A549 (cell line): ENCODE results near the gene GRK3. TPM values are rescaled to one million over a fixed set of nuclear protein-coding genes. Genes with fewer than 3 reads are reported as not detected.
A peak's percentile ranks its signal among the peaks of the same experiment; 100 is the strongest.
"Not testable (repeated sequence)": the region's sequence is repeated elsewhere in the genome, so short reads cannot be mapped to it uniquely, and the experiment has no call there.

Experiments used
- ATAC-seq, 2 experiments: fragments of 200-7000 bp in 1 of 2; fragments of >200 bp in 1 of 2; cut with Nextera tagmentation in 1 of 2; cut with Tn5 transposase in 1 of 2; 3 replicates each; pipeline versions ENCODE4 v1.8.0 to v1.9.1; 2018 to 2020; ENCODE audit warnings: mild to moderate bottlenecking in 1 of 2, moderate library complexity in 1 of 2
- CTCF ChIA-PET: fragments of 300-600 bp; sonication (Branson Sonifier 250); formaldehyde crosslinking; extraction: SDS; loops from one replicate; lab custom pipeline; 2021; ENCODE audit warnings: antibody characterized with exemption, inconsistent platforms; lab: Yijun Ruan, JAX
- POLR2A ChIA-PET: fragments of 350-600 bp; formaldehyde crosslinking; extraction: SDS; loops from one replicate; lab custom pipeline; 2021; ENCODE audit warnings: antibody characterized with exemption, inconsistent platforms; lab: Yijun Ruan, JAX
- DNase-seq, 2 experiments: peaks; one replicate each; pipeline versions ENCODE4 v3.0.0 to v3.0.0-alpha.2; 2011 to 2016; ENCODE audit warnings: low read depth in 1 of 2, low spot score in 1 of 2
- FAIRE-seq: peaks from 2 replicates; lab custom pipeline; 2011; peaks lifted over from hg19 to GRCh38; lab: Jason Lieb, UNC
- H3K27ac ChIP-seq, 2 experiments: fragments of >200 bp; sonication (Bioruptor Twin); formaldehyde crosslinking; 3 replicates each; pipeline ENCODE4 v1.5.1; 2016 to 2017
- H3K4me1 ChIP-seq: fragments of >200 bp; sonication (Bioruptor Twin); formaldehyde crosslinking; 3 replicates; pipeline ENCODE4 v1.6.1; 2016
- H3K4me2 ChIP-seq: fragments of >200 bp; sonication (Bioruptor Twin); formaldehyde crosslinking; 3 replicates; pipeline ENCODE4 v1.6.1; 2016
- H3K4me3 ChIP-seq: fragments of >200 bp; sonication (Bioruptor Twin); formaldehyde crosslinking; 3 replicates; pipeline ENCODE4 v1.5.1; 2016
- H3K9me3 ChIP-seq: fragments of >200 bp; sonication (Bioruptor Twin); formaldehyde crosslinking; 3 replicates; pipeline ENCODE4 v1.6.1; 2016
- HDAC2 ChIP-seq: fragments of 200-600 bp; sonication (generic); IDR thresholded peaks from 2 replicates; pipeline ENCODE4 v1.6.1; 2016
- KDM1A ChIP-seq: fragments of 200-600 bp; sonication (generic); IDR thresholded peaks from 2 replicates; pipeline ENCODE4 v1.6.1; 2016; ENCODE audit warnings: low read depth, mild to moderate bottlenecking
- REST ChIP-seq: fragments of 200-600 bp; sonication (generic); IDR thresholded peaks from 2 replicates; pipeline ENCODE4 v1.6.1; 2016; ENCODE audit warnings: antibody characterized with exemption, mild to moderate bottlenecking, moderate library complexity
- TP53 ChIP-seq: fragments of 250-450 bp; sonication (Bioruptor Pico); IDR thresholded peaks from 2 replicates; pipeline ENCODE4 v1.5.0; 2021; ENCODE audit warnings: mild to moderate bottlenecking, moderate library complexity
- WGBS: methylation state at CpG from one replicate; pipeline ENCODE4 v1.1.6; 2017; ENCODE audit errors: missing lambda C conversion rate; 5-methylcytosine and 5-hydroxymethylcytosine counted together
- polyA plus RNA-seq, 4 experiments: library from polyadenylated mRNA; depleted of rRNA in 3 of 4; stranded (reverse); fragments of >200 nt; fragmentation: RNase III in 1 of 4; extraction: RNeasy Plus Mini Kit Qiagen cat#74134 plus additional on column Dnase treatment in 1 of 4; gene quantifications; 2 replicates in 3 of 4; 3 replicates in 1 of 4; pipeline ENCODE4 v1.2.3, GENCODE V29; 2011 to 2017

GRK3 gene
- polyA plus RNA-seq, 2 of the 4 experiments (the other 2 are of a cell fraction), result 3.9 to 6.5 TPM

GRCh38 chr22:25561182-25561581 is 3.3 kb upstream of the GRK3 start:
- FAIRE-seq, H3K27ac ChIP-seq, H3K9me3 ChIP-seq, POLR2A ChIA-PET, DNase-seq, H3K4me3 ChIP-seq, ATAC-seq, H3K4me1 ChIP-seq, CTCF ChIA-PET, H3K4me2 ChIP-seq: not testable (repeated sequence)
- 46% methylated on average over 3 of the region's 3 CpGs for WGBS

- H3K4me3 ChIP-seq, H3K4me2 ChIP-seq, ATAC-seq, FAIRE-seq, POLR2A ChIA-PET, CTCF ChIA-PET, H3K9me3 ChIP-seq, DNase-seq, H3K4me1 ChIP-seq, H3K27ac ChIP-seq: not testable (repeated sequence)
- 82% methylated on average over 1 of the region's 1 CpG for WGBS
These were observed 2.5 kb upstream of the GRK3 start for GRCh38 chr22:25561927-25562326.

- 68% methylated on average over 10 of the region's 10 CpGs for WGBS
- POLR2A ChIA-PET, DNase-seq, H3K9me3 ChIP-seq, FAIRE-seq, H3K4me1 ChIP-seq: not testable (repeated sequence)
- Histone ChIP-seq H3K4me2 (peak overlapping the region; percentile 97), H3K4me3 (peak overlapping the region; percentile 96; the same call in 2 of the 3 replicates), H3K27ac (peak overlapping the region; percentile 81 to 97; a peak in 3 of 6 replicates)
- CTCF ChIA-PET, result interaction anchor here (0.9 to 1.2 kb wide), 2 partner anchors 19 to 210 kb away, joined by 3 to 4 read pairs; no protein-coding TSS in a partner anchor
- peak in 1 of 2 experiments; percentile 36; a peak in 2 of 6 replicates for ATAC-seq
These were observed 1.3 kb upstream of the GRK3 start for GRCh38 chr22:25562966-25563760.

GRCh38 chr22:25563761-25564319 is 635 bp upstream of the GRK3 start:
- H3K4me3 ChIP-seq, result peak overlapping the region; percentile 96
- peak overlapping the region; percentile 97 for H3K4me2 ChIP-seq
- ChIA-PET CTCF (interaction anchor here (0.9 to 1.2 kb wide), 3 partner anchors 9 to 209 kb away, joined by 3 to 4 read pairs (median 3); no protein-coding TSS in a partner anchor), POLR2A (no interaction called here)
- peak overlapping the region; percentile 81 to 97 for H3K27ac ChIP-seq
- TF ChIP-seq REST (no peak), TP53 (no peak)
- TF ChIP-seq, all 56 proteins: peak for 0
- DNase-seq (no peak), FAIRE-seq (no peak), ATAC-seq (peak; percentile 47 to 52; a peak in 5 of 6 replicates)
- H3K4me1 ChIP-seq, result peaks cover 9% of the 10 kb centered on the region; the same call in 2 of the 3 replicates
- no peaks in the 10 kb centered on the region for H3K9me3 ChIP-seq
- WGBS, result 10% methylated on average over 16 of the region's 21 CpGs

GRCh38 chr22:25564979-25565677 is 653 bp downstream of the GRK3 start:
- FAIRE-seq, result no peak
- H3K4me1 ChIP-seq, result peaks cover 9% of the 10 kb centered on the region; the same call in 2 of the 3 replicates
- 4% methylated on average over 30 of the region's 61 CpGs for WGBS
- TF ChIP-seq KDM1A (peak; percentile 20; the same call in 1 of the 2 replicates), HDAC2 (no peak)
- H3K4me2 ChIP-seq, result peak overlapping the region; percentile 94
- peak overlapping the region; percentile 96 for H3K4me3 ChIP-seq
- H3K9me3 ChIP-seq, result no peaks in the 10 kb centered on the region
- ChIA-PET CTCF (no interaction called here), POLR2A (no interaction called here)
- ATAC-seq, result peak; percentile 60 to 65
- H3K27ac ChIP-seq, result peak overlapping the region; percentile 81 to 97
- DNase-seq, result peak; percentile 3 to 20
